ENCODE measurements around the gene MORN4.
A peak's percentile ranks its signal among the peaks of the same experiment; 100 is the strongest.
"Not testable (repeated sequence)": the region's sequence is repeated elsewhere in the genome, so short reads cannot be mapped to it uniquely, and the experiment has no call there.

MORN4 gene

GRCh38 chr10:97650726-97651125 lies 17.4 kb upstream of the MORN4 start:
- TF ChIP-seq CTCF (IDR thresholded peaks at IDR 0.05; ENCODE audit: low read length, missing control alignments) = no peak
- DNase-seq (ENCODE audit: low read depth) = no peak
- no peak overlapping the region for H3K4me3 ChIP-seq (replicated peaks; ENCODE audit: low read depth, low read length)

- DNase-seq (ENCODE audit: low read depth); H3K4me3 ChIP-seq (replicated peaks; ENCODE audit: low read depth, low read length): not testable (repeated sequence)
Observed at GRCh38 chr10:97649405-97649750, 16.1 kb upstream of the MORN4 start.

GRCh38 chr10:97648562-97649404 lies 15.5 kb upstream of the MORN4 start:
- H3K4me3 ChIP-seq (replicated peaks; ENCODE audit: low read depth, low read length) = no peak overlapping the region
- DNase-seq (ENCODE audit: low read depth) = peak; percentile 87
- no peak for TF ChIP-seq CTCF (IDR thresholded peaks at IDR 0.05; ENCODE audit: low read length, missing control alignments)

- no peak for TF ChIP-seq CTCF (IDR thresholded peaks at IDR 0.05; ENCODE audit: low read length, missing control alignments)
- DNase-seq (ENCODE audit: low read depth) = peak; percentile 65
- H3K4me3 ChIP-seq (replicated peaks; ENCODE audit: low read depth, low read length) = no peak overlapping the region
Observed at GRCh38 chr10:97647556-97647955, 14.3 kb upstream of the MORN4 start.

GRCh38 chr10:97644936-97645335 lies 11.6 kb upstream of the MORN4 start:
- H3K4me3 ChIP-seq (replicated peaks; ENCODE audit: low read depth, low read length) = no peak overlapping the region
- no peak for TF ChIP-seq CTCF (IDR thresholded peaks at IDR 0.05; ENCODE audit: low read length, missing control alignments)
- no peak for DNase-seq (ENCODE audit: low read depth)

- no peak for DNase-seq (ENCODE audit: low read depth)
- H3K4me3 ChIP-seq (replicated peaks; ENCODE audit: low read depth, low read length) = no peak overlapping the region
- TF ChIP-seq CTCF (IDR thresholded peaks at IDR 0.05; ENCODE audit: low read length, missing control alignments) = no peak
Observed at GRCh38 chr10:97643441-97643985, 10.2 kb upstream of the MORN4 start.

- not testable (repeated sequence) for H3K4me3 ChIP-seq (replicated peaks; ENCODE audit: low read depth, low read length); DNase-seq (ENCODE audit: low read depth)
Observed at GRCh38 chr10:97642471-97643159, 9.3 kb upstream of the MORN4 start.

All from fibroblast of pulmonary artery (primary cell).